Measurements from ENCODE around the gene RTP1. TPM values are rescaled to one million over a fixed set of nuclear protein-coding genes. Genes with fewer than 3 reads are reported as not detected.

RTP1 gene
- total and polyA plus RNA-seq, 9 of the 15 experiments (the other 6 are each of a cell fraction or from before 2014, with no cell fraction given), result not detected

- no peak for TF ChIP-seq ARID2 (IDR thresholded peaks at IDR 0.05)
- no peak for TF ChIP-seq TEAD1 (CRISPR knock-in tag; IDR thresholded peaks at IDR 0.05)
- TF ChIP-seq CEBPZ (IDR thresholded peaks at IDR 0.05; ENCODE audit: borderline replicate concordance, low read depth, low read length), result no peak
Observed at GRCh38 chr3:187191271-187191670, 6.0 kb upstream of the RTP1 start (continued).

GRCh38 chr3:187193181-187193580, 4.1 kb upstream of the RTP1 start:
- BruUV-seq (replicated peaks), result no TSS peak
- ATAC-seq (no peak), DNase-seq (ENCODE audit: extremely low read depth in 1 of 4, low spot score in 3 of 4) (no peak), FAIRE-seq (no peak)
- Histone ChIP-seq H3K4me3 (no peak overlapping the region), H3K4me2 (ENCODE audit: insufficient read depth, low read length) (no peak overlapping the region), H3K27me3 (ENCODE audit: control insufficient read depth in 2 of 2, insufficient read depth in 2 of 2, low read length in 2 of 2) (peaks cover 9 to 21% of the 10 kb centered on the region in 2 experiments), H3K27ac (ENCODE audit: extremely low read depth, low read depth, low read length) (no peak overlapping the region), H2AFZ (ENCODE audit: low read depth, low read length) (no peak overlapping the region), H3K9me1 (ENCODE audit: control insufficient read depth, insufficient read depth, low read length) (no peaks in the 10 kb centered on the region), H3K4me1 (replicated peaks in 1 of 2; ENCODE audit: control insufficient read depth in 2 of 2, insufficient read depth in 2 of 2, low read length in 2 of 2) (no peaks in the 10 kb centered on the region), H3K9me3 (replicated peaks; ENCODE audit: control insufficient read depth, insufficient read depth, low read depth, low read length) (no peaks in the 10 kb centered on the region), H3K79me2 (ENCODE audit: control insufficient read depth, insufficient read depth, low read length) (no peaks in the 10 kb centered on the region), H3K36me3 (ENCODE audit: control insufficient read depth, insufficient read depth, low read length) (no peaks in the 10 kb centered on the region), H3K9ac (ENCODE audit: insufficient read depth in 1 of 2, low read depth in 2 of 2, low read length in 2 of 2) (no peak overlapping the region), H4K20me1 (replicated peaks; ENCODE audit: control insufficient read depth, insufficient read depth, low read length) (0 out of 2 replicates have a peak, but pooled peaks cover 3% of the 10 kb centered on the region)
- TF ChIP-seq ZNF146 (CRISPR knock-in tag; IDR thresholded peaks at IDR 0.05; ENCODE audit: unreplicated experiment) (no peak), ZC3H8 (IDR thresholded peaks at IDR 0.05) (no peak), ZNF445 (CRISPR knock-in tag; IDR thresholded peaks at IDR 0.05; ENCODE audit: low read depth) (no peak), SAFB2 (IDR thresholded peaks at IDR 0.05; ENCODE audit: borderline replicate concordance, low read depth, low read length, severe bottlenecking) (no peak), MAX (CRISPR knock-in tag; IDR thresholded peaks at IDR 0.05) (no peak), FOSL1 (tag; conservative IDR thresholded peaks at IDR 0.05) (no peak), SMC3 (conservative IDR thresholded peaks at IDR 0.05; ENCODE audit: insufficient read depth, low read depth, low read length) (no peak), ZBTB17 (CRISPR knock-in tag; IDR thresholded peaks at IDR 0.05) (no peak), HDGF (IDR thresholded peaks at IDR 0.05) (no peak), EWSR1 (IDR thresholded peaks at IDR 0.05; ENCODE audit: borderline replicate concordance, low read depth, partially characterized antibody) (no peak), ZNF717 (CRISPR knock-in tag; IDR thresholded peaks at IDR 0.05) (no peak)
- POLR2A ChIA-PET, result no interaction called here
- intact Hi-C loops (cut with micrococcal nuclease), result no loop called here
- in situ Hi-C loops (cut with MboI), result no loop called here
- CTCF ChIA-PET (ENCODE audit: low intra/inter-chr PET ratio), result no interaction called here
